ENCODE measurements around the gene WDR7.

WDR7 gene

GRCh38 chr18:57008001-57008686, 357.0 kb downstream of the WDR7 start:
- H3K27ac ChIP-seq (ENCODE audit: poor library complexity, severe bottlenecking), result no peak overlapping the region
- TF ChIP-seq CTCF (IDR thresholded peaks at IDR 0.05; ENCODE audit: poor library complexity, severe bottlenecking), result no peak
- no peak for DNase-seq (ENCODE audit: low spot score)
- no peak for ATAC-seq (ENCODE audit: low read depth)
- no peaks in the 10 kb centered on the region for H3K27me3 ChIP-seq (ENCODE audit: insufficient read depth, poor library complexity, severe bottlenecking)
- no peaks in the 10 kb centered on the region for H3K36me3 ChIP-seq (ENCODE audit: low read depth)
- peaks cover 14% of the 10 kb centered on the region for H3K4me1 ChIP-seq (ENCODE audit: insufficient read depth, poor library complexity, severe bottlenecking)
- no peaks in the 10 kb centered on the region for H3K9me3 ChIP-seq (ENCODE audit: severe bottlenecking)
- no peak overlapping the region for H3K4me3 ChIP-seq (ENCODE audit: severe bottlenecking)

DNA sequence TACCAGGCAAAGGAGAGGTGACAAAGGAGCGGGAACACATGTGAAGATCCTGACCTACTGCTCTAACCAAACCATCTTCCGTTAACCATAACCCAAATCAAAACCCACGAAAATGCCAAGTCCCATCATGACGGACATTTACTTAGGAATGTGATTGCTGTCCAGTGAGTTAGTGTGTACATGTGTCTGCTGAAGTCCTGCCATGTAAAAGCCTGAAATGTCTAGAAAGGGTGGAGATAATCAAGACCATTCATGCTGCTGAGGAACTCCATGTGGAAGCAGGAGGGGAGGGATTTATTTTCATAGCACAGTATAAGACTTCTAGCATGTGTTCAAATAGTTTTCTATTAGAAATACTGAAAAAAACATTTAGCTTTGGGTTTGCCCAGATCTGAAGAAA, 358.7 kb downstream of the WDR7 start:
- H3K27me3 ChIP-seq (ENCODE audit: insufficient read depth, poor library complexity, severe bottlenecking), result no peaks in the 10 kb centered on the region
- no peak for TF ChIP-seq CTCF (IDR thresholded peaks at IDR 0.05; ENCODE audit: poor library complexity, severe bottlenecking)
- no peaks in the 10 kb centered on the region for H3K9me3 ChIP-seq (ENCODE audit: severe bottlenecking)
- H3K36me3 ChIP-seq (ENCODE audit: low read depth), result no peaks in the 10 kb centered on the region
- no peak for ATAC-seq (ENCODE audit: low read depth)
- DNase-seq (ENCODE audit: low spot score), result no peak
- no peak overlapping the region for H3K4me3 ChIP-seq (ENCODE audit: severe bottlenecking)
- H3K4me1 ChIP-seq (ENCODE audit: insufficient read depth, poor library complexity, severe bottlenecking), result peaks cover 4% of the 10 kb centered on the region
- no peak overlapping the region for H3K27ac ChIP-seq (ENCODE audit: poor library complexity, severe bottlenecking)

DNA sequence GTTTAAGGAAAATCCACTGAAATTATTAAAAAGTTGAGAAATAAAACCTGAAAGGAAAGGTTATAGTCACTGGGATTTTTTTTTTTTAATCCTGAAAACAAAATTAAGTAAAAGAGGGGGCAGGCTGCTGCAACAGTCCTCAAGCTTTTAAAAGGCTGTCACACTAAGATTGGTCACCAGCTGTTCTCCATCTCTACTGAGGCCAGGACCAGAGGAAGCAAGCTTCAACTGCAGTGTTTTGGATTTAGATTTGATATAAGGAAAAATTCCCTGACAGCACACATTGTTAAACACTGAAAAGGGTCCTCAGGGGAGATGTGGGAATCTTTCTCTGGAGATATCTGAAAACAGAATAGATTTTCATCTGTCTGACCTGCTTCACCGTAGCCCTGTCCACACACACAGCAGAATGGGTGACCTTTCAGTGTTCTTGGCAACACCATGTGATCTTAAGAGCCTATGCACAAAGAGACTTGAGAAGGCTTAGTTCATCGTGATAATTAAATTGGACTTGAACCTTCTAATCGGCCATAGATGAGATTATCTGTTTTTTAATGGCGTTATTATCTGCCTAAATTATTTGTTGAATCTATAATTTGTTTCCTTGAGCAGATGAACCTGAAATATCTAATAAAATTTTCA, 363.7 kb downstream of the WDR7 start:
- ATAC-seq (ENCODE audit: low read depth) (no peak), DNase-seq (ENCODE audit: low spot score) (no peak)
- no peaks in the 10 kb centered on the region for H3K4me1 ChIP-seq (ENCODE audit: insufficient read depth, poor library complexity, severe bottlenecking)

GRCh38 chr18:57015451-57015850, 364.3 kb downstream of the WDR7 start:
- H3K27me3 ChIP-seq (ENCODE audit: insufficient read depth, poor library complexity, severe bottlenecking), result no peaks in the 10 kb centered on the region
- ATAC-seq (ENCODE audit: low read depth) (no peak), DNase-seq (ENCODE audit: low spot score) (no peak)
- H3K4me1 ChIP-seq (ENCODE audit: insufficient read depth, poor library complexity, severe bottlenecking), result no peaks in the 10 kb centered on the region
- no peak overlapping the region for H3K27ac ChIP-seq (ENCODE audit: poor library complexity, severe bottlenecking)
- no peaks in the 10 kb centered on the region for H3K9me3 ChIP-seq (ENCODE audit: severe bottlenecking)
- H3K36me3 ChIP-seq (ENCODE audit: low read depth), result no peaks in the 10 kb centered on the region
- no peak for TF ChIP-seq CTCF (IDR thresholded peaks at IDR 0.05; ENCODE audit: poor library complexity, severe bottlenecking)
- H3K4me3 ChIP-seq (ENCODE audit: severe bottlenecking), result no peak overlapping the region

More for the DNA sequence above, 363.7 kb downstream of the WDR7 start:
- H3K27me3 ChIP-seq (ENCODE audit: insufficient read depth, poor library complexity, severe bottlenecking), result no peaks in the 10 kb centered on the region
- H3K27ac ChIP-seq (ENCODE audit: poor library complexity, severe bottlenecking), result no peak overlapping the region
- no peaks in the 10 kb centered on the region for H3K9me3 ChIP-seq (ENCODE audit: severe bottlenecking)
- TF ChIP-seq CTCF (IDR thresholded peaks at IDR 0.05; ENCODE audit: poor library complexity, severe bottlenecking), result no peak
- H3K4me3 ChIP-seq (ENCODE audit: severe bottlenecking), result no peak overlapping the region
- no peaks in the 10 kb centered on the region for H3K36me3 ChIP-seq (ENCODE audit: low read depth)

- H3K4me3 ChIP-seq (ENCODE audit: severe bottlenecking), result no peak overlapping the region
- H3K4me1 ChIP-seq (ENCODE audit: insufficient read depth, poor library complexity, severe bottlenecking), result no peaks in the 10 kb centered on the region
- no peaks in the 10 kb centered on the region for H3K27me3 ChIP-seq (ENCODE audit: insufficient read depth, poor library complexity, severe bottlenecking)
- no peak overlapping the region for H3K27ac ChIP-seq (ENCODE audit: poor library complexity, severe bottlenecking)
- ATAC-seq (ENCODE audit: low read depth) (no peak), DNase-seq (ENCODE audit: low spot score) (no peak)
- H3K36me3 ChIP-seq (ENCODE audit: low read depth), result no peaks in the 10 kb centered on the region
- H3K9me3 ChIP-seq (ENCODE audit: severe bottlenecking), result no peaks in the 10 kb centered on the region
- TF ChIP-seq CTCF (IDR thresholded peaks at IDR 0.05; ENCODE audit: poor library complexity, severe bottlenecking), result no peak
Observed at GRCh38 chr18:57018845-57019244, 367.7 kb downstream of the WDR7 start.
